ENCODE measurements around the gene TMEM215. TPM values are rescaled to one million over a fixed set of nuclear protein-coding genes. Genes with fewer than 3 reads are reported as not detected.

The TMEM215 gene
- total RNA-seq, 1 donor from 2014 or later = not detected

DNA sequence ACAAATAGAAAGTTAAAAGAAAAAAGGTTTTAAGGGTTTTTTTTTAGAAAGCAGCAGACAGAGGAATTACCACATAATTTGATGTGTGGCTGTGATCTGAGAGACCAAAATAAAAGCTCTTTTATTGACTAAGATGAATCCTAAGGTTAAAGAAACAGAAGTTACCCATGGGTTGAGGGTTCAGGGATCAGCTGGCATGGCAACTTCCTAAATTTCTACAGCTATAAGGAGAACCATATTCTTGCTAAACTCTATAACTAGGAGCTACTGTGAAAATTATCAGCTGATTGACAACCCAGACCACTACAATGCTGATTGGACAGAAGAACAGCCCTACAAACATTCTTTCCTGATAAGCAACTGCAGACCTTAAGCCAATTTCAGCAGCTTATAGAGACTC, 40.2 kb downstream of the TMEM215 start:
- Histone ChIP-seq H3K4me2 (no peak overlapping the region), H3K9ac (no peak overlapping the region), H3K4me3 (no peak overlapping the region), H3F3A (ENCODE audit: low read depth) (no peaks in the 10 kb centered on the region), H4K20me1 (ENCODE audit: low read depth) (no peaks in the 10 kb centered on the region), H3K4me1 (no peaks in the 10 kb centered on the region), H3K36me3 (no peaks in the 10 kb centered on the region), H3K27ac (no peak overlapping the region), H3K79me2 (ENCODE audit: low read depth) (no peaks in the 10 kb centered on the region), H3K27me3 (no peaks in the 10 kb centered on the region), H2AFZ (replicated peaks) (no peak overlapping the region), H3K9me3 (ENCODE audit: low read depth) (no peaks in the 10 kb centered on the region)
- no peaks in the 10 kb centered on the region for H3K36me3 Mint-ChIP-seq
- no peaks in the 10 kb centered on the region for H3K4me1 Mint-ChIP-seq
- no peak for DNase-seq (ENCODE audit: low spot score)
- H3K9me3 Mint-ChIP-seq = no peaks in the 10 kb centered on the region
- no peaks in the 10 kb centered on the region for H3K27me3 Mint-ChIP-seq (ENCODE audit: insufficient read depth, low read depth)
- TF ChIP-seq, protein P1, sequence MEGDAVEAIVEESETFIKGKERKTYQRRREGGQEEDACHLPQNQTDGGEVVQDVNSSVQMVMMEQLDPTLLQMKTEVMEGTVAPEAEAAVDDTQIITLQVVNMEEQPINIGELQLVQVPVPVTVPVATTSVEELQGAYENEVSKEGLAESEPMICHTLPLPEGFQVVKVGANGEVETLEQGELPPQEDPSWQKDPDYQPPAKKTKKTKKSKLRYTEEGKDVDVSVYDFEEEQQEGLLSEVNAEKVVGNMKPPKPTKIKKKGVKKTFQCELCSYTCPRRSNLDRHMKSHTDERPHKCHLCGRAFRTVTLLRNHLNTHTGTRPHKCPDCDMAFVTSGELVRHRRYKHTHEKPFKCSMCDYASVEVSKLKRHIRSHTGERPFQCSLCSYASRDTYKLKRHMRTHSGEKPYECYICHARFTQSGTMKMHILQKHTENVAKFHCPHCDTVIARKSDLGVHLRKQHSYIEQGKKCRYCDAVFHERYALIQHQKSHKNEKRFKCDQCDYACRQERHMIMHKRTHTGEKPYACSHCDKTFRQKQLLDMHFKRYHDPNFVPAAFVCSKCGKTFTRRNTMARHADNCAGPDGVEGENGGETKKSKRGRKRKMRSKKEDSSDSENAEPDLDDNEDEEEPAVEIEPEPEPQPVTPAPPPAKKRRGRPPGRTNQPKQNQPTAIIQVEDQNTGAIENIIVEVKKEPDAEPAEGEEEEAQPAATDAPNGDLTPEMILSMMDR (IDR thresholded peaks at IDR 0.05) = no peak
- no peak for TF ChIP-seq EZH2 (IDR thresholded peaks at IDR 0.05)
- TF ChIP-seq EZH2phosphoT487 (IDR thresholded peaks at IDR 0.05) = no peak
- no peak overlapping the region for H3K4me3 Mint-ChIP-seq
- H3K27ac Mint-ChIP-seq = no peak overlapping the region

DNA sequence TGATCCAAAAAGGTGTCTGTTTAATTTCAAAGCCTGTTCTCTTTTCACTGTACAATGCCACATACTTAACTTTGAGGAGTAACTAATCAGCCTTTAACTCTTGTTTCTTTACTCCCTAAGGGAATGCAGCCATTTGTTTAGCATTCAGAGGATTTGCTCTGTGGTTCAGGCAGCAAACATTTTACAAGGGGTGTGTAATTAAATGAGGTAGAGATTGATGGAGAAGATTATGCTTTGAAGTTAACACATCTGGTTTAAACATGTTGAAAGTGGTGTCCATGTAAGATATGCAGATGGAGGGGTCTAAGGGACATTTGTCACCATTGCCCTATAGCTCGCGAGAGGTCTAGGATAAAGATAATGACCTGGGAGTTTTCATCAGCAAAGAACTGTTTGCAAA, 41.9 kb downstream of the TMEM215 start:
- no peaks in the 10 kb centered on the region for H3K4me1 Mint-ChIP-seq
- no peaks in the 10 kb centered on the region for H3K36me3 ChIP-seq
- H3K9me3 Mint-ChIP-seq = no peaks in the 10 kb centered on the region
- no peaks in the 10 kb centered on the region for H3K36me3 Mint-ChIP-seq
- H3K79me2 ChIP-seq (ENCODE audit: low read depth) = no peaks in the 10 kb centered on the region
- no peak overlapping the region for H3K27ac Mint-ChIP-seq
- no peaks in the 10 kb centered on the region for H3K27me3 Mint-ChIP-seq (ENCODE audit: insufficient read depth, low read depth)
- no peaks in the 10 kb centered on the region for H3F3A ChIP-seq (ENCODE audit: low read depth)
- no peaks in the 10 kb centered on the region for H3K4me1 ChIP-seq
- no peaks in the 10 kb centered on the region for H3K27me3 ChIP-seq
- no peak overlapping the region for H3K4me3 Mint-ChIP-seq
- H3K9me3 ChIP-seq (ENCODE audit: low read depth) = no peaks in the 10 kb centered on the region
- H2AFZ ChIP-seq (replicated peaks) = no peak overlapping the region
- DNase-seq (ENCODE audit: low spot score) = no peak
- H3K27ac ChIP-seq = no peak overlapping the region
- no peak overlapping the region for H3K9ac ChIP-seq
- H4K20me1 ChIP-seq (ENCODE audit: low read depth) = no peaks in the 10 kb centered on the region
- H3K4me2 ChIP-seq = no peak overlapping the region
- TF ChIP-seq EZH2phosphoT487 (IDR thresholded peaks at IDR 0.05) = no peak
- TF ChIP-seq, protein P1 (IDR thresholded peaks at IDR 0.05) = no peak
- TF ChIP-seq EZH2 (IDR thresholded peaks at IDR 0.05) = no peak
- H3K4me3 ChIP-seq = no peak overlapping the region

DNA sequence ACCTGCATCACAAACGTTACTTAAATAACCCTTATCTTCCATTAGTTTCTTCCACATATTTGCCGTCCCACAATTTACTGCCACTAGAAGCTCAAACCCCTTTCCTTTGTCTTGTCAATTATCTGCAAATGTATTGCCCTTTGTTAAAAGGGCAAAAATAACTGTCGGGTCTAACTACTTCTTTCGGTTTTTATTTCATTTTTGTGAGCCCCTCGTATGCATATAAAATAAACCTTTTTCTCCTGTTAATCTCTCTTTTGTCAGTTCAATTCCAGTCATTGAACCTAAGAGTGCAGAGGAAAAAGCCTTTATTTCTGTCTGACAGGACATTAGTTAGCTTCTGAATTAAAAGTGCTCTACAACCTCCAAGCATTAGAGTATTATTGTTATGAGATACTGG, 45.5 kb downstream of the TMEM215 start:
- H3K9me3 Mint-ChIP-seq = no peaks in the 10 kb centered on the region
- no peak for DNase-seq (ENCODE audit: low spot score)
- Histone ChIP-seq H3K4me1 (no peaks in the 10 kb centered on the region), H3F3A (ENCODE audit: low read depth) (no peaks in the 10 kb centered on the region), H4K20me1 (ENCODE audit: low read depth) (no peaks in the 10 kb centered on the region), H3K36me3 (no peaks in the 10 kb centered on the region), H3K4me2 (no peak overlapping the region), H3K9me3 (ENCODE audit: low read depth) (no peaks in the 10 kb centered on the region), H3K9ac (no peak overlapping the region), H3K27ac (no peak overlapping the region), H2AFZ (replicated peaks) (no peak overlapping the region), H3K27me3 (no peaks in the 10 kb centered on the region), H3K79me2 (ENCODE audit: low read depth) (no peaks in the 10 kb centered on the region), H3K4me3 (no peak overlapping the region)
- no peaks in the 10 kb centered on the region for H3K36me3 Mint-ChIP-seq
- no peaks in the 10 kb centered on the region for H3K4me1 Mint-ChIP-seq
- H3K27me3 Mint-ChIP-seq (ENCODE audit: insufficient read depth, low read depth) = no peaks in the 10 kb centered on the region
- H3K4me3 Mint-ChIP-seq = no peak overlapping the region
- no peak for TF ChIP-seq EZH2phosphoT487 (IDR thresholded peaks at IDR 0.05)
- no peak for TF ChIP-seq EZH2 (IDR thresholded peaks at IDR 0.05)
- TF ChIP-seq, protein P1 (IDR thresholded peaks at IDR 0.05) = no peak
- no peak overlapping the region for H3K27ac Mint-ChIP-seq

Data from neural progenitor cell (in vitro differentiated cells).